DND-41 (cell line): ENCODE data around the gene CCDC85C.

Source experiments
- ATAC-seq: fragments of 200-7000 bp; cut with Tn5 transposase; 3 replicates; pipeline ENCODE4 v1.9.1; 2021; ENCODE audit warnings: low read depth; ENCODE audit not compliant: insufficient read depth
- DNase-seq: peaks from one replicate; pipeline ENCODE4 v3.0.0-alpha.2; 2020
- H2AFZ ChIP-seq: 2 replicates; pipeline ENCODE4 v1.6.0; 2012; ENCODE audit warnings: low read depth, low read length
- H3K27ac ChIP-seq: 2 replicates; pipeline ENCODE4 v1.5.1; 2012; ENCODE audit warnings: low read length, inconsistent platforms
- H3K27me3 ChIP-seq: fragments of 200-600 bp; sonication (generic); 2 replicates; pipeline ENCODE4 v1.6.0; 2012; ENCODE audit warnings: low read length, mild to moderate bottlenecking, inconsistent platforms; ENCODE audit not compliant: insufficient read depth, poor library complexity
- H3K36me3 ChIP-seq: 2 replicates; pipeline ENCODE4 v1.5.1; 2012; ENCODE audit warnings: low read length, inconsistent platforms; ENCODE audit not compliant: insufficient read depth
- H3K4me1 ChIP-seq: 2 replicates; pipeline ENCODE4 v1.5.1; 2012; ENCODE audit warnings: mild to moderate bottlenecking, low read length; ENCODE audit not compliant: insufficient read depth
- H3K4me2 ChIP-seq: 2 replicates; pipeline ENCODE4 v1.6.0; 2012; ENCODE audit warnings: mild to moderate bottlenecking, moderate library complexity, low read length, inconsistent platforms; ENCODE audit not compliant: insufficient read depth
- H3K4me3 ChIP-seq, 2 experiments: fragments of 200-600 bp in 1 of 2; shearing (Covaris generic) in 1 of 2; 2 replicates each; pipeline ENCODE4 v1.5.1; 2012 to 2016; ENCODE audit warnings: inconsistent platforms in 2 of 2, low read length in 2 of 2, mild to moderate bottlenecking in 2 of 2, low read depth in 1 of 2, moderate library complexity in 1 of 2
- H3K79me2 ChIP-seq: 2 replicates; pipeline ENCODE4 v1.6.0; 2012; ENCODE audit warnings: low read length, inconsistent platforms; ENCODE audit not compliant: insufficient read depth
- H3K9ac ChIP-seq: 2 replicates; pipeline ENCODE4 v1.6.0; 2012; ENCODE audit warnings: low read depth, mild to moderate bottlenecking, inconsistent platforms, low read length, moderate library complexity
- H3K9me3 ChIP-seq: 2 replicates; pipeline ENCODE4 v1.5.1; 2012; ENCODE audit warnings: low read length, moderate library complexity, mild to moderate bottlenecking, inconsistent platforms; ENCODE audit not compliant: insufficient read depth, severe bottlenecking
- H4K20me1 ChIP-seq: 2 replicates; pipeline ENCODE4 v1.6.0; 2012; ENCODE audit warnings: low read length; ENCODE audit not compliant: insufficient read depth
- EZH2 ChIP-seq: IDR thresholded peaks from 3 replicates; pipeline ENCODE4 v1.6.1; 2012; ENCODE audit warnings: borderline replicate concordance, low read depth, mild to moderate bottlenecking, moderate library complexity, low read length, inconsistent platforms; ENCODE audit not compliant: severe bottlenecking
- TF ChIP-seq, protein P1 (sequence below): IDR thresholded peaks from 2 replicates; pipeline ENCODE4 v1.5.1; 2012; ENCODE audit warnings: borderline replicate concordance, low read length, moderate library complexity, mild to moderate bottlenecking; ENCODE audit not compliant: poor library complexity, severe bottlenecking; ENCODE audit errors: extremely low read depth

CCDC85C gene

DNA sequence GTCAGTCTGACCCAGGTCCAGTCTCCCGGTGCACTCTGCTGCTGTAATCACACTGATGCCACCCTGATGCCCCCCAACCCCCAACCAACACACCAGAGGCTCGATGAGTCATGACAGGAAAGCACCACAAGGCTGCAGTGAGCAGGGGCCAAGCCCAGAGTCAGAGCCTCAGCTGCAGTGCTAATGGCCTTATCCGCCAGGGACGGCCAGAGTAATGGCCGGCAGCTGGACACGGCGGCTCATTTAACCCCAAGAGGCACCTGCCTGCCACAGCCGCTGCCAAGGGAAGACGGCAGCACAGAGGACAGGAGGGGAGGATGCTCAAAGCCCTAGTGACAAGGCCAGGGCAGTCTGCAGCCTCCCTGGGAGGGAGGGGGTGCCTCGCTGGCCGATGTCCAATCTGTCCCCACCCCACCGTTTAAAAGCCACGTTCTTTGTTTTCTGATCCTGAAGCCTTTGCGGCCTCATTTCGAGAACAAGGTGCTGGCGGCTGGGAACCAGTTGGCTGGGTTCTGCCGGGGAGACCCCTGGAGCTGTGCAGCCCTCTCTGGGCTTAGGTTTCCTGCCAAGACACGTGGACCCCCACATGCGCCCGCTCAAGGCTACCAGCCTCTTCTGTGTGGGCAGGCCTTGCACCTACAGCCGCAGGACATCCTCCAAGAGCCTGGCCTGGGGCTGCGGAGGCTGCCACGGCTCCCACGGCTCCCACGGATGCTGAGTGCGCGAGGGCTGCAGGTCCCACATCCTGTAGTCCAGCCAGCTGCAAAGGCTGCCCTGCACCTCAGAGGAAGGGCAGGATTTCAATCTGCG lies 13.1 kb downstream of the CCDC85C start:
- Histone ChIP-seq H4K20me1 (peaks cover 77% of the 10 kb centered on the region), H3K9ac (no peak overlapping the region), H3K9me3 (no peaks in the 10 kb centered on the region), H3K4me1 (peaks cover 24% of the 10 kb centered on the region), H3K27me3 (no peaks in the 10 kb centered on the region), H3K79me2 (peaks cover 25% of the 10 kb centered on the region), H3K36me3 (no peaks in the 10 kb centered on the region), H3K4me3 (no peak overlapping the region), H3K27ac (no peak overlapping the region), H2AFZ (no peak overlapping the region), H3K4me2 (no peak overlapping the region)
- ATAC-seq: no peak
- no peak for DNase-seq
- TF ChIP-seq EZH2: no peak
- TF ChIP-seq, protein P1, sequence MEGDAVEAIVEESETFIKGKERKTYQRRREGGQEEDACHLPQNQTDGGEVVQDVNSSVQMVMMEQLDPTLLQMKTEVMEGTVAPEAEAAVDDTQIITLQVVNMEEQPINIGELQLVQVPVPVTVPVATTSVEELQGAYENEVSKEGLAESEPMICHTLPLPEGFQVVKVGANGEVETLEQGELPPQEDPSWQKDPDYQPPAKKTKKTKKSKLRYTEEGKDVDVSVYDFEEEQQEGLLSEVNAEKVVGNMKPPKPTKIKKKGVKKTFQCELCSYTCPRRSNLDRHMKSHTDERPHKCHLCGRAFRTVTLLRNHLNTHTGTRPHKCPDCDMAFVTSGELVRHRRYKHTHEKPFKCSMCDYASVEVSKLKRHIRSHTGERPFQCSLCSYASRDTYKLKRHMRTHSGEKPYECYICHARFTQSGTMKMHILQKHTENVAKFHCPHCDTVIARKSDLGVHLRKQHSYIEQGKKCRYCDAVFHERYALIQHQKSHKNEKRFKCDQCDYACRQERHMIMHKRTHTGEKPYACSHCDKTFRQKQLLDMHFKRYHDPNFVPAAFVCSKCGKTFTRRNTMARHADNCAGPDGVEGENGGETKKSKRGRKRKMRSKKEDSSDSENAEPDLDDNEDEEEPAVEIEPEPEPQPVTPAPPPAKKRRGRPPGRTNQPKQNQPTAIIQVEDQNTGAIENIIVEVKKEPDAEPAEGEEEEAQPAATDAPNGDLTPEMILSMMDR: no peak

DNA sequence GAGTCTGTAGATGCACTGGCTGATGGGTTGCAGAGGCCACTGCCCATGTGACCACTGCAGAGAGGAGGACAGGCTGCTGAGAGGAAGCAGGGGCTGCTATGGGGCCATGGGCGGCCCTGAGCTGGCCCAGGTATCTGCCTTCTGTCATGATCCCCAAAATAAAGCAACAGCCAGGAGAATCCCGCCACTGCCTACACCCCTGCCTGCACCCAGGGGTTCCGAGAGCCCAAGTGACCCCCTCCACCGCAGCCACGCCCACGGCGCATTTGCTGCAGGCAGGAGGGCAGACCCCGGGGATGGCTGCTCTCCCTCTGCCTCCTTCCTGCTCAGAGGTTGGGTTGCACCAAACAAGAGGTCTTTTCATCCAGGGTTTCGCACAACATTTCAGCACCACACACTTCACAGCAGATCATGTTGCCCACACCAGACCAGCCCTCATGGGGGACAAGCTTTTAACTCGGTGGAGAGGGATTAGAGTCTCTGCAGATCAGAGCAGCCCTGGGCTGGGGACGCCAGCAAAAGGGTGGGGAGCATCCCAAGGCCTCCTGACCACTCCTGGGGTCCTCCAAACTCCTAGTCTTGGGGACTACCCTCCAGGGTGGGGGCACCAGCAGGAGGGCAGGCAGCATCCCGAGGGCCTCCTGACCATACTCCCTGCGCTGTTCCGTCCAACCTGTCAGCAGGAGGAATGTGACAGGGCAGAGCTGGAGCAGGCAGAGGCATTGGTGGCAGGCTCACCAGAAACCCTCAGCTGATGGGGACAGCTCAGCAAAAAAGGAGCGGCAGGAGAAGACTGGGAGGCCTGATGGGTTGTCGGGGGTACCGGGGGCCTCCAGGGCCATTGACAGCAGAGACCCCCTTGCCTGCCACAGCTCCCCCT lies 14.1 kb downstream of the CCDC85C start:
- peaks cover 19% of the 10 kb centered on the region for H3K4me1 ChIP-seq
- no peak overlapping the region for H3K27ac ChIP-seq
- H3K36me3 ChIP-seq: no peaks in the 10 kb centered on the region
- peaks cover 26% of the 10 kb centered on the region for H3K79me2 ChIP-seq
- H3K9ac ChIP-seq: no peak overlapping the region
- H3K4me3 ChIP-seq: no peak overlapping the region
- H3K9me3 ChIP-seq: no peaks in the 10 kb centered on the region
- no peaks in the 10 kb centered on the region for H3K27me3 ChIP-seq
- no peak for TF ChIP-seq EZH2
- TF ChIP-seq, protein P1: no peak
- H2AFZ ChIP-seq: no peak overlapping the region
- no peak overlapping the region for H3K4me2 ChIP-seq
- H4K20me1 ChIP-seq: peaks cover 85% of the 10 kb centered on the region
- DNase-seq: no peak
- peak; percentile 32; the same call in 1 of the 3 replicates for ATAC-seq

DNA sequence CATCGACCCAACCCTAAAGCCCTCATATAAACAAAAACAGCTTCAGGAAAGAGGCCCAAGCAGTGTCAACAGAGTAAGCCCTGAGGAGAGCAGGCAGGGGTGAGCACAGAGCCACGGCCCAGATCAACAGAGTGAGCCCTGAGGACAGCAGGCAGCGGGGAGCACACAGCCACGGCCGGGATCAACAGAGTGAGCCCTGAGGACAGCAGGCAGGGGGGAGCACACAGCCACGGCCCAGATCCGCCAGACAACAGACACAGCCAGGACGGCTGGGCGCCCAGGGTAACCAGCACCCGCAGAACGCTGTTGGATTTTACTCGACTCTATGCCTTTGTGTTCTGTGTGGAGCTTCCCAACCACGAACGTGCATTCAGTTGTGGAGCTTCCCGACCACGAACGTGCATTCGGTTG lies 15.0 kb downstream of the CCDC85C start:
- H3K4me3 ChIP-seq: no peak overlapping the region
- TF ChIP-seq, protein P1: no peak
- TF ChIP-seq EZH2: no peak
- no peak overlapping the region for H3K9ac ChIP-seq
- ATAC-seq (peak; percentile 74), DNase-seq (peak; percentile 51)
- no peak overlapping the region for H2AFZ ChIP-seq
- H3K27me3 ChIP-seq: no peaks in the 10 kb centered on the region
- no peaks in the 10 kb centered on the region for H3K36me3 ChIP-seq
- H4K20me1 ChIP-seq: peaks cover 85% of the 10 kb centered on the region
- H3K4me1 ChIP-seq: peaks cover 19% of the 10 kb centered on the region
- peak overlapping the region; percentile 37; the same call in 1 of the 2 replicates for H3K27ac ChIP-seq
- peaks cover 22% of the 10 kb centered on the region for H3K79me2 ChIP-seq
- no peak overlapping the region for H3K4me2 ChIP-seq
- no peaks in the 10 kb centered on the region for H3K9me3 ChIP-seq
